H7 (cell line): Measurements from ENCODE around the gene HES1. TPM values are rescaled to one million over a fixed set of nuclear protein-coding genes. Genes with fewer than 3 reads are reported as not detected.
"Not testable (repeated sequence)": the region's sequence is repeated elsewhere in the genome, so short reads cannot be mapped to it uniquely, and the experiment has no call there.

ENCODE experiments used
- DNase-seq: peaks from one replicate; pipeline ENCODE4 v3.0.0; 2012
- H3K27me3 ChIP-seq: 2 replicates; pipeline ENCODE4 v1.6.0; 2011; ENCODE audit warnings: mild to moderate bottlenecking, low read length; ENCODE audit not compliant: control insufficient read depth, insufficient read depth
- H3K36me3 ChIP-seq: replicated peaks from 2 replicates; pipeline ENCODE4 v1.5.1; 2011; ENCODE audit warnings: low read length; ENCODE audit not compliant: control insufficient read depth, insufficient read depth
- H3K4me3 ChIP-seq: 2 replicates; pipeline ENCODE4 v1.5.1; 2011; ENCODE audit warnings: low read depth, mild to moderate bottlenecking, control low read depth, low read length, moderate library complexity; ENCODE audit not compliant: insufficient read depth
- total RNA-seq: library from RNA; depleted of rRNA; stranded (reverse); fragments of >200 nt; shearing (Covaris generic); gene quantifications from 2 replicates; pipeline ENCODE4 v1.2.3, GENCODE V29; 2014

HES1 gene
- total RNA-seq, 1 experiment from 2014 or later: 70.9 TPM

- peaks cover 9% of the 10 kb centered on the region; the same call in 1 of the 2 replicates for H3K27me3 ChIP-seq
- H3K36me3 ChIP-seq: no peaks in the 10 kb centered on the region
- DNase-seq: peak; percentile 86
- no peak overlapping the region for H3K4me3 ChIP-seq
Observed at GRCh38 chr3:194139071-194139813, 3.3 kb downstream of the HES1 start.

- 0 out of 2 replicates have a peak overlapping the region, but pooled peaks have one; percentile 1 for H3K4me3 ChIP-seq
- no peak for DNase-seq
Observed at GRCh38 chr3:194139814-194140391, 4.0 kb downstream of the HES1 start.

GRCh38 chr3:194140520-194141414 lies 4.8 kb downstream of the HES1 start:
- peak; percentile 91 for DNase-seq
- Histone ChIP-seq H3K27me3 (peaks cover 9% of the 10 kb centered on the region; the same call in 1 of the 2 replicates), H3K36me3 (no peaks in the 10 kb centered on the region), H3K4me3 (peak overlapping the region; percentile 38)

More at GRCh38 chr3:194139814-194140391, 4.0 kb downstream of the HES1 start:
- Histone ChIP-seq H3K27me3 (peaks cover 9% of the 10 kb centered on the region; the same call in 1 of the 2 replicates), H3K36me3 (no peaks in the 10 kb centered on the region)

- H3K4me3 ChIP-seq: peak overlapping the region; percentile 38
- DNase-seq: peak; percentile 97
- peaks cover 9% of the 10 kb centered on the region; the same call in 1 of the 2 replicates for H3K27me3 ChIP-seq
- no peaks in the 10 kb centered on the region for H3K36me3 ChIP-seq
Observed at GRCh38 chr3:194141415-194142155, 5.6 kb downstream of the HES1 start.

GRCh38 chr3:194142156-194142910 lies 6.4 kb downstream of the HES1 start:
- Histone ChIP-seq H3K36me3 (no peaks in the 10 kb centered on the region), H3K27me3 (peaks cover 3% of the 10 kb centered on the region; the same call in 1 of the 2 replicates), H3K4me3 (no peak overlapping the region)
- no peak for DNase-seq

- Histone ChIP-seq H3K27me3 (no peaks in the 10 kb centered on the region), H3K36me3 (no peaks in the 10 kb centered on the region), H3K4me3 (no peak overlapping the region)
- DNase-seq: no peak
Observed at GRCh38 chr3:194145702-194146101, 9.8 kb downstream of the HES1 start.

GRCh38 chr3:194147679-194148078 lies 11.7 kb downstream of the HES1 start:
- Histone ChIP-seq H3K4me3 (no peak overlapping the region), H3K27me3 (no peaks in the 10 kb centered on the region), H3K36me3 (no peaks in the 10 kb centered on the region)
- DNase-seq: no peak

GRCh38 chr3:194148383-194148782 lies 12.4 kb downstream of the HES1 start:
- no peaks in the 10 kb centered on the region for H3K27me3 ChIP-seq
- no peak overlapping the region for H3K4me3 ChIP-seq
- no peaks in the 10 kb centered on the region for H3K36me3 ChIP-seq
- no peak for DNase-seq

- H3K36me3 ChIP-seq: no peaks in the 10 kb centered on the region
- no peak overlapping the region for H3K4me3 ChIP-seq
- H3K27me3 ChIP-seq: no peaks in the 10 kb centered on the region
- DNase-seq: no peak
Observed at GRCh38 chr3:194150252-194150934, 14.4 kb downstream of the HES1 start.

GRCh38 chr3:194150935-194151302 lies 15.0 kb downstream of the HES1 start:
- not testable (repeated sequence) for DNase-seq, H3K4me3 ChIP-seq, H3K36me3 ChIP-seq, H3K27me3 ChIP-seq

GRCh38 chr3:194154346-194154745 lies 18.4 kb downstream of the HES1 start:
- Histone ChIP-seq H3K36me3 (no peaks in the 10 kb centered on the region), H3K4me3 (no peak overlapping the region), H3K27me3 (no peaks in the 10 kb centered on the region)
- no peak for DNase-seq

GRCh38 chr3:194156095-194156494 lies 20.1 kb downstream of the HES1 start:
- Histone ChIP-seq H3K27me3 (no peaks in the 10 kb centered on the region), H3K4me3 (no peak overlapping the region), H3K36me3 (no peaks in the 10 kb centered on the region)
- DNase-seq: no peak

GRCh38 chr3:194158942-194159439 lies 23.0 kb downstream of the HES1 start:
- DNase-seq: no peak
- no peaks in the 10 kb centered on the region; the same call in 1 of the 2 replicates for H3K27me3 ChIP-seq
- H3K4me3 ChIP-seq: no peak overlapping the region
- H3K36me3 ChIP-seq: no peaks in the 10 kb centered on the region
